ENCODE data around the gene ALG8.

GRCh38 chr11:78076733-78077403 is 62.6 kb downstream of the ALG8 start:
- TF ChIP-seq POLR2A (IDR thresholded peaks at IDR 0.05; ENCODE audit: low read length) (no peak), GATA1 (IDR thresholded peaks at IDR 0.05; ENCODE audit: low read depth, low read length) (no peak)
